DOHH2 (cell line): ENCODE results near the gene KIF23.
A peak's percentile ranks its signal among the peaks of the same experiment; 100 is the strongest.

Source experiments
- EZH2phosphoT487 ChIP-seq: fragments of 200-600 bp; sonication (generic); IDR thresholded peaks from 2 replicates; pipeline ENCODE4 v1.6.1; 2017; ENCODE audit warnings: borderline replicate concordance, mild to moderate bottlenecking, antibody characterized with exemption, low read length, moderate library complexity, mixed read lengths
- TF ChIP-seq, protein P1 (sequence below): fragments of 200-600 bp; sonication (generic); IDR thresholded peaks from one replicate; pipeline ENCODE4 v1.5.1; 2014; ENCODE audit warnings: antibody characterized with exemption, mild to moderate bottlenecking, low read depth, low read length; ENCODE audit not compliant: poor library complexity, severe bottlenecking

DNA sequence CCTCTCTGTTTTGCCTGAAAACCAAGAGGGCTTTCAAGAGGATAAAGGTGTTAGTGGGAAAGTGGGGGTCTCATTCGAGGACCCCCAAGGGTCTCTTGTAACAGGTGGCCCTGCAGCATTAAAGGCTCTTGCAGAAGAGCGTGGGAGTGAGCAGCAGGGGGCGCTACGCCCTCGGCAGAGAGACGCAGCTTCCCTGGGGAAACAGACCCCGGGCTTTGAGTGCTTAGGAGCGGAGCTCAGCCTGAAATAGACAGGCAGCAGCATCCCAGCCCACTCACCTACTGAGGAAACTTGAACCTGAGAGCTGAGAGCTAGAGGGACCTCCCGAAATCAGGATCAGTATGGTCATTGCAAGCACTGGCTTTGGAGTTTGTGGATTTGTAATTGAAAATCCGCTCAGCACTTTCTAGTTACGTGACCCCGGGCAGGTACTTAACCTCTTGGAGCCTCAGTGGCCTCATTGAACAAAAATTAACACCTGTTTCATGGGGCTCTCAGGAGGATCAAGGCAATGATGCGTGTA lies 64.2 kb downstream of the KIF23 start:
- TF ChIP-seq, protein P1, sequence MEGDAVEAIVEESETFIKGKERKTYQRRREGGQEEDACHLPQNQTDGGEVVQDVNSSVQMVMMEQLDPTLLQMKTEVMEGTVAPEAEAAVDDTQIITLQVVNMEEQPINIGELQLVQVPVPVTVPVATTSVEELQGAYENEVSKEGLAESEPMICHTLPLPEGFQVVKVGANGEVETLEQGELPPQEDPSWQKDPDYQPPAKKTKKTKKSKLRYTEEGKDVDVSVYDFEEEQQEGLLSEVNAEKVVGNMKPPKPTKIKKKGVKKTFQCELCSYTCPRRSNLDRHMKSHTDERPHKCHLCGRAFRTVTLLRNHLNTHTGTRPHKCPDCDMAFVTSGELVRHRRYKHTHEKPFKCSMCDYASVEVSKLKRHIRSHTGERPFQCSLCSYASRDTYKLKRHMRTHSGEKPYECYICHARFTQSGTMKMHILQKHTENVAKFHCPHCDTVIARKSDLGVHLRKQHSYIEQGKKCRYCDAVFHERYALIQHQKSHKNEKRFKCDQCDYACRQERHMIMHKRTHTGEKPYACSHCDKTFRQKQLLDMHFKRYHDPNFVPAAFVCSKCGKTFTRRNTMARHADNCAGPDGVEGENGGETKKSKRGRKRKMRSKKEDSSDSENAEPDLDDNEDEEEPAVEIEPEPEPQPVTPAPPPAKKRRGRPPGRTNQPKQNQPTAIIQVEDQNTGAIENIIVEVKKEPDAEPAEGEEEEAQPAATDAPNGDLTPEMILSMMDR, result peak; percentile 97
- no peak for TF ChIP-seq EZH2phosphoT487
